Kidney epithelial cell (primary cell): ENCODE measurements around the gene DNAH12. TPM values are rescaled to one million over a fixed set of nuclear protein-coding genes. Genes with fewer than 3 reads are reported as not detected.
"Not testable (repeated sequence)": the region's sequence is repeated elsewhere in the genome, so short reads cannot be mapped to it uniquely, and the experiment has no call there.

Experiments used
- DNase-seq: peaks from one replicate; pipeline ENCODE4 v3.0.0-alpha.2; 2010; ENCODE audit warnings: low read depth
- H3K27me3 ChIP-seq: 2 replicates; pipeline ENCODE4 v1.6.0; 2011; ENCODE audit warnings: low read length; ENCODE audit not compliant: control insufficient read depth, insufficient read depth
- H3K36me3 ChIP-seq: 2 replicates; pipeline ENCODE4 v1.5.1; 2011; ENCODE audit warnings: low read length; ENCODE audit not compliant: control insufficient read depth, insufficient read depth
- H3K4me3 ChIP-seq: 2 replicates; pipeline ENCODE4 v1.5.1; 2011; ENCODE audit warnings: low read depth, mild to moderate bottlenecking, control low read depth, low read length
- total RNA-seq: library from RNA; depleted of rRNA; stranded (reverse); fragments of >200 nt; gene quantifications from 2 replicates; pipeline ENCODE4 v1.2.3, GENCODE V29; 2015
- TF ChIP-seq, protein P1 (sequence below): IDR thresholded peaks from 2 replicates; pipeline ENCODE4 v1.5.1; 2011; ENCODE audit warnings: mild to moderate bottlenecking, moderate library complexity, low read length, control low read depth, inconsistent platforms; ENCODE audit not compliant: insufficient read depth, poor library complexity, severe bottlenecking

Gene DNAH12
- total RNA-seq, 1 donor from 2014 or later, result not detected

DNA sequence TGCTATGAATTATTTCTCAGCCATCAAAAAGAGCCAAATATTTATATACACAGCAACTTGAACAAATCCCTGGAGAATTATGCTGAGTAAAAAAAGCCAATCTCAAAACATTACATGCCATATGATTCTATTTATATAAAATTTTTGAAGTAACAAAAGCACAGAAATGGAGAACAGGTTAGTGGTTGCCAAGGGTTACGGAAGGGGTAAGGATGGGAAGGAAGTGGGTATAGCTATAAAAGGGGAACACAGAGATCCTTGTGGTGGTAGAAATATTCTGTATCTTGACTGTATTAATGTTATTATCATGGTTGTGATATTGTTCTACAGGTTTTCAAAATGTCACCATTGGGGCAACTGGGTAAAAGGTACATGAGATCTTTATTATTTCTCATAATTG, 189.4 kb downstream of the DNAH12 start:
- TF ChIP-seq, protein P1, sequence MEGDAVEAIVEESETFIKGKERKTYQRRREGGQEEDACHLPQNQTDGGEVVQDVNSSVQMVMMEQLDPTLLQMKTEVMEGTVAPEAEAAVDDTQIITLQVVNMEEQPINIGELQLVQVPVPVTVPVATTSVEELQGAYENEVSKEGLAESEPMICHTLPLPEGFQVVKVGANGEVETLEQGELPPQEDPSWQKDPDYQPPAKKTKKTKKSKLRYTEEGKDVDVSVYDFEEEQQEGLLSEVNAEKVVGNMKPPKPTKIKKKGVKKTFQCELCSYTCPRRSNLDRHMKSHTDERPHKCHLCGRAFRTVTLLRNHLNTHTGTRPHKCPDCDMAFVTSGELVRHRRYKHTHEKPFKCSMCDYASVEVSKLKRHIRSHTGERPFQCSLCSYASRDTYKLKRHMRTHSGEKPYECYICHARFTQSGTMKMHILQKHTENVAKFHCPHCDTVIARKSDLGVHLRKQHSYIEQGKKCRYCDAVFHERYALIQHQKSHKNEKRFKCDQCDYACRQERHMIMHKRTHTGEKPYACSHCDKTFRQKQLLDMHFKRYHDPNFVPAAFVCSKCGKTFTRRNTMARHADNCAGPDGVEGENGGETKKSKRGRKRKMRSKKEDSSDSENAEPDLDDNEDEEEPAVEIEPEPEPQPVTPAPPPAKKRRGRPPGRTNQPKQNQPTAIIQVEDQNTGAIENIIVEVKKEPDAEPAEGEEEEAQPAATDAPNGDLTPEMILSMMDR, result no peak
- no peak overlapping the region for H3K4me3 ChIP-seq
- no peak for DNase-seq
- H3K36me3 ChIP-seq, result no peaks in the 10 kb centered on the region
- H3K27me3 ChIP-seq, result no peaks in the 10 kb centered on the region

DNA sequence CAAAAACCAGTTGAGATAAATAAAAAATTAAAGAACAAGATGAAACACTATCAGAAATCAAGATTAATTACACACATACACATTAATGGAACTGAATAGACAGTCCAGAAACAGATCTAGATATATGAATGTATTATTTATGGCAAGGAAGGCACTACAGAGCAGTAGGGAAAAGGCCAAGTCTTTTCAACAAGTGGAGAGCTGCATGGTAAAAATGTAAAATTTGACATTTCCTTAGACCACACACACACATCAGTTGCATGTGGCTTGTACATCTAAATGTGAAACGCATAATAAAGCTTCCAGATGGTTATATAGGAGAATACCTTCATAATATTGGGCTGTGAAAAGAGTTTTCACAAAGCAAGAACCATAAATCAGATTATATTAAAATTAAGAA, 193.9 kb downstream of the DNAH12 start:
- TF ChIP-seq, protein P1, result no peak
- H3K4me3 ChIP-seq, result no peak overlapping the region
- DNase-seq, result no peak

DNA sequence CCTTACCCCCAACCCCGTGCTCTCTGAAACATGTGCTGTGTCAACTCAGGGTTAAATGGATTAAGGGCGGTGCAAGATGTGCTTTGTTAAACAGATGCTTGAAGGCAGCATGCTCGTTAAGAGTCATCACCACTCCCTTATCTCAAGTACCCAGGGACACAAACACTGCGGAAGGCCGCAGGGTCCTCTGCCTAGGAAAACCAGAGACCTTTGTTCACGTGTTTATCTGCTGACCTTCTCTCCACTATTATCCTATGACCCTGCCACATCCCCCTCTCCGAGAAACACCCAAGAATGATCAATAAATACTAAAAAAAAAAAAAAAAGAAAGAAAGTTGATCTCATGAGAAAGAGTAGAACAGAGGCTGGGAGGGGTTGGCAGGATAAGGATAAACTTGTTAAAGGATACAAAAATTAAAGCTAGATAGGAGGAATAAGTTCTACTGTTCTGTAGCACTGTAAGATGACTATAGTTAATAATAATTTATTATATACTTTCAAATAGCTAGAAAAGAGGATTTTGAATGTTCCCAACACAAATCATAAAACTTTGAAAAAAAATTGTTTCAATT, 205.0 kb downstream of the DNAH12 start:
- not testable (repeated sequence) for DNase-seq, H3K36me3 ChIP-seq, H3K27me3 ChIP-seq, H3K4me3 ChIP-seq

More for the DNA sequence above, 193.9 kb downstream of the DNAH12 start:
- H3K27me3 ChIP-seq, result no peaks in the 10 kb centered on the region
- H3K36me3 ChIP-seq, result no peaks in the 10 kb centered on the region

DNA sequence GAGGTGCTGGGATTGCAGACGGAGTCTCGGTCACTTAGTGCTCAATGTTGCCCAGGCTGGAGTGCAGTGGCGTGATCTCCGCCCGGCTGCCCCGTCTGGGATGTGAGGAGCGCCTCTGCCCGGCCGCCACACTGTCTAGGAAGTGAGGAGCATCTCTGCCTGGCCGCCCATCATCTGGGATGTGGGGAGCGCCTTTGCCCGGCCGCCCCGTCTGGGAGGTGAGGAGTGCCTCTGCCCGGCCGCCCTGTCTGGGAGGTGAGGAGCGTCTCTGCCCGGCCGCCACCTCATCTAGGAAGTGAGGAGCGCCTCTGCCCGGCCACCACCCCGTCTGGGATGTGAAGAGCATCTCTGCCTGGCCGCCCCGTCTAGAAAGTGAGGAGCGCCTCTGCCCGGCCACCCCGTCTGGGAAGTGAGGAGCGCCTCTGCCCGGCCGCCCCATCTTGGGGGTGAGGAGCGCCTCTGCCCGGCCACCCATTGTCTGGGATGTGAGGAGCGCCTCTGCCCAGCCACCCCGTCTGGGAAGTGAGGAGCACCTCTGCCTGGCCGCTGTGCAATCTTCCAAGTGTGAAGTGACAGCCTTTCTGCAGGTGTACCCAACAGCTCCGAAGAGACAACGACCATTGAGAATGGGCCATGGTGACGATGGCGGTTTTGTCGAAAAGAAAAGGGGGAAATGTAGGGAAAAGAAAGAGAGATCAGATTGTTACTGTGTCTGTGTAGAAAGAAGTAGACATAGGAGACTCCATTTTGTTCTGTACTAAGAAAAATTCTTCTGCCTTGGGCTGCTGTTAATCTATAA, 205.7 kb downstream of the DNAH12 start:
- H3K4me3 ChIP-seq, H3K36me3 ChIP-seq, DNase-seq, H3K27me3 ChIP-seq: not testable (repeated sequence)

DNA sequence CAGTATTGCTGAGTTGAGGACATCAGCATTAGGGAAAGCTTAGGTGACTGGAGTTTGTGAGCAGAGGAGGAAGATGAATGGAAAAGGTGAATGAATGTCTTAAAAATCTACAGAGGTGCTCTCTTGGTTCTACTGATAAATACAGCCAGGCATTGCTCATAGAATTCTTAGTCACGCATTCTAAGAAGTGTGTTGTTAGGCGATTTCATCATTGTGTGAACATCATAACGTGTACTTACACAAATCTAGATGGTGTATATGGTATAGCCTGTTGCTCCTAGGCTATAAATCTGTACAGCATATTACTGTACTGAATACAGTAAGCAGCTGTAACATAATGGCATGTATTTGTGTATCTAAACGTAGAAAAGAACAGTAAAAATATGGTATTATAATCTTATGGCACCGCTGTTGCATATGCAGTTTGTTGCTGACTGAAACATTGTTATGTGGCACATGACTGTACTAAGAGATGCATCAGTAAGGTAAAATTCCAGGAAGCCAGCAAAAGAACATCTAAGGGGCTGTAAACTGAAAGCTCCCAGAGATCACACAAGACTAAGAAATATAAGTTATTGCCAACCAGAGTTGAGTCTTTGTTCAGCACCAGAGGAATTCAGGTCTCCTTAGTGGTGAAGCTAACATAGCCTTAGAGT, 208.7 kb downstream of the DNAH12 start:
- TF ChIP-seq, protein P1, result no peak
- Histone ChIP-seq H3K27me3 (no peaks in the 10 kb centered on the region), H3K4me3 (no peak overlapping the region), H3K36me3 (no peaks in the 10 kb centered on the region)
- DNase-seq, result no peak

DNA sequence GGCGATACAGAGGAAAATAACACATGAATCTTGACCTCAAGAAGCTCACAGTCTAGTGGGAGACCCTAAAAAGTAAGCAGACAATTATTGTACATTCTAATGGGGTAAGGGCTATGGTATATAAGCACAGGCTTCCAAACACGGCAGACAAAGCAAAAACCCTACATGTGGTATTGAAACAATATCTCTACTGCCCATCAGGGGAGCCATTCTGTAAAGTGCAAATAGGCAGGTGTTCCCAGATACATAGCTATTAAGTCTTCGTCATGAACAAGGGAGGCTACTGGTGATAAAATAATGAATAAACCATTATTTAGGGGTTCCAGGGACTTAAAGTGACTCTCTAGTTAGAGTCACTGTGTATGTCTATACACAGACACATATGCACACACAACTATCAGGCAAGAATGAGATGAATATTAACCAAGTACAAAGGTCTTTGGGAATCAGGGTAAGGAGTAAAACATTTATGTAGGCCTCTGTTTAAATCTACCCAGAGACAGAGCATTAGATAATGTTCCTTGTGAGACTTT, 213.0 kb downstream of the DNAH12 start:
- Histone ChIP-seq H3K36me3 (no peaks in the 10 kb centered on the region), H3K4me3 (no peak overlapping the region), H3K27me3 (no peaks in the 10 kb centered on the region)
- TF ChIP-seq, protein P1, result no peak
- DNase-seq, result no peak

DNA sequence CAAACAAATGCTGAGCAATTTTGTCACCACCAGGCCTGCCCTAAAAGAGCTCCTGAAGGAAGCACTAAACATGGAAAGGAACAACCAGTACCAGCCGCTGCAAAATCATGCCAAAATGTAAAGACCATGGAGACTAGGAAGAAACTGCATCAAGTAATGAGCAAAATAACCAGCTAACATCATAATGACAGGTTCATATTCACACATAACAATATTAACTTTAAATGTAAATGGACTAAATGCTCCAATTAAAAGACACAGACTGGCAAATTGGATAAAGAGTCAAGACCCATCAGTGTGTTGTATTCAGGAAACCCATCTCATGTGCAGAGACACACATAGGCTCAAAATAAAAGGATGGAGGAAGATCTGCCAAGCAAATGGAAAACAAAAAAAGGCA, 217.6 kb downstream of the DNAH12 start:
- not testable (repeated sequence) for H3K27me3 ChIP-seq, DNase-seq, H3K36me3 ChIP-seq, H3K4me3 ChIP-seq
